Measurements from ENCODE around the gene C22orf23.

GRCh38 chr22:37994982-37995381 lies 41.6 kb upstream of the C22orf23 start:
- TF ChIP-seq POLR2AphosphoS5 (IDR thresholded peaks at IDR 0.05; ENCODE audit: low read depth, low read length) (no peak), EZH2 (IDR thresholded peaks at IDR 0.05) (no peak), CEBPB (IDR thresholded peaks at IDR 0.05; ENCODE audit: low read depth) (no peak), CTCF (IDR thresholded peaks at IDR 0.05 in 2 of 3, conservative IDR thresholded peaks at IDR 0.05 in 1 of 3; ENCODE audit: borderline replicate concordance in 1 of 3, insufficient read depth in 1 of 3, low read depth in 2 of 3, low read length in 2 of 3) (no peak), FOSL1 (IDR thresholded peaks at IDR 0.05; ENCODE audit: low read depth) (no peak), POLR2A (IDR thresholded peaks at IDR 0.05; ENCODE audit: borderline replicate concordance, extremely low read depth, insufficient read depth, insufficient read length) (no peak), TCF7L2 (IDR thresholded peaks at IDR 0.05; ENCODE audit: borderline replicate concordance, extremely low read depth, insufficient read depth, insufficient read length) (no peak), EGR1 (IDR thresholded peaks at IDR 0.05; ENCODE audit: low read depth) (no peak), REST (IDR thresholded peaks at IDR 0.05; ENCODE audit: low read depth) (no peak), ELF1 (IDR thresholded peaks at IDR 0.05; ENCODE audit: borderline replicate concordance, low read depth) (no peak), ZNF274 (IDR thresholded peaks at IDR 0.05; ENCODE audit: low read depth, low read length) (no peak), SIN3A (IDR thresholded peaks at IDR 0.05; ENCODE audit: low read depth) (no peak)
